Urothelium cell line (cell line): ENCODE measurements around the gene SLC7A6OS.
A peak's percentile ranks its signal among the peaks of the same experiment; 100 is the strongest.

Source experiments
- DNase-seq: peaks from one replicate; pipeline ENCODE4 v3.0.0; 2011; ENCODE audit warnings: low spot score, mixed read lengths
- FAIRE-seq: peaks from 2 replicates; lab custom pipeline; 2011; peaks lifted over from hg19 to GRCh38; lab: Jason Lieb, UNC

Gene SLC7A6OS

DNA sequence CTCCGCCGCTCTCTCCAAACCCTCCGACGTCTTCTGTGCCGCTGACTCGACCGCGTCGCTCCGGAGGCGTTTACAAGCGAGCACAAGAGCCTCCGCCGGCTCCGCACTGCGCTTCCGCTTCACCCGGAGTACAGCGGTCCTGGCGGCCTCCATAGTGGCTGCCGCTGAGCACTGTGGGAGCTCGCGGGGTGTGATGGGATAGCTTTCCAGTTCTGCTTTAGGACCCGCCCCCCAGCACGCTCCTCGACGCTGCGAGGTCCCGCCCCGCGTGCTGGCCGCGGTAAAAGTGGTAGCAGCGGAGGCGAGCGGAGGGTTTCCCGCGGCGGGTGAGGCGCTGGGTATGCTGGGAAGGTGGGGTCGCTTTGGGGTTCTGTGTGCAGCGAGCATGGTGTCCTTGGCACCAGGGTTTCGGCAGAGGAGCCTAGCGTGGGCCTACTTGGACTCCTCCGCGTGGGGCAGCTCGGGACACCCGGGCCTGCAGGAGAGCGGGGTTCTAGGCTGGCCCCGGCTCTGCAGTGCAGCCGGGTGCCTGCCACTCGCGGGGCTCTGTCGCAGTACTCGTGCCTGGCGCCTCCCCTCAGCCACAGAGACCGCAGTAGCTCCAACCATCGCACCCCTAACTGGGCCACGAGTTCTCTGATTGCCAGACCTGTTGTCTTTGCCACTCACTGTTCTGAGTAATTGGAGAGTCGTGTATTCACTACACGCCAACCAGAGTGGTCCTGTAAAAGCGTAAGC, at the start of gene SLC7A6OS, which contains the start of gene PRMT7:
TSS of gene SLC7A6OS (minus strand) at position 173 of the 738 bp plus-strand sequence. CDS start at position 153, 20 bp downstream.
TSS of gene PRMT7 (plus strand) at position 246 of the 738 bp plus-strand sequence. CDS start 4,961 bp downstream, outside the sequence.
- peak; percentile 98 for DNase-seq
- FAIRE-seq = no peak

DNA sequence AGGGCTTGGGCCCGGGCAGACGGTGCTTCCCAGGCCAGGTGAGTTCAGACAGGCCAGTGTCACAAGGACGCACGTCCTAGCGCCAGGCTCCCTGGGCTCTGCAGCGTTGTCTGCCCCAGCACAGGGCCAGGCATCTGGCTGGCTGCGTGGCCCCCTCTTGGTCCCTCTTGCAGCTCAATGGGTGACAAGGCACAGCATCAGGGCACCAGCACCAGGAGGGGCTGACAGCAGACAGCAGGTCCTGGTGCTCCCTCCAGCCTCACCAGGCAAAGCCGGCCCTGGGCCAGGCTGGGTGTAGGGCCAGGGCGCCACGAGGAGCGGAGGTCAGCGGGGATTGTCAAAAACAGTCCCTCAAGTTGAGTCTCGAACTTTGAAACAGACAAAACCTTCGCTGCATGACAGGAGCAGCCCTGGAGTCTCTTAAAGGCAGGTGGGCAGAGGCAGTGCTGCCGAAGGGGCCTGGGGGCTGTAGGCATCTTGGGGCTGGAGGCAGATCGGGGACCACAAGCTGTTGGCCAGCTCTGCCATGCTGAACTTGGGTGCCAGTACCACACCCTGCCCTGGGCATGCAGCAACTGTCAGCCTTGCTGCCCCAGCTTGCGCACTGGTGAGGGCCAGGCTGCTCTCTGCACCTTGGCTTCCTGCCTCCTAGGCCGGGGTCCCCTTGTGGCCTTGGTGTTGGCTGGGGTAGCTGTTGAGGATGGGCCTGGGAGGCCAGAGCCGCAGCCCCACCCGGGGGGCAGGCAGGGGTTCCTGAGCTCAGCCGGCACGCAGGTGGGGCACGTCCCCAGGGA, 48.8 kb upstream of the SLC7A6OS start:
- no peak for FAIRE-seq

DNA sequence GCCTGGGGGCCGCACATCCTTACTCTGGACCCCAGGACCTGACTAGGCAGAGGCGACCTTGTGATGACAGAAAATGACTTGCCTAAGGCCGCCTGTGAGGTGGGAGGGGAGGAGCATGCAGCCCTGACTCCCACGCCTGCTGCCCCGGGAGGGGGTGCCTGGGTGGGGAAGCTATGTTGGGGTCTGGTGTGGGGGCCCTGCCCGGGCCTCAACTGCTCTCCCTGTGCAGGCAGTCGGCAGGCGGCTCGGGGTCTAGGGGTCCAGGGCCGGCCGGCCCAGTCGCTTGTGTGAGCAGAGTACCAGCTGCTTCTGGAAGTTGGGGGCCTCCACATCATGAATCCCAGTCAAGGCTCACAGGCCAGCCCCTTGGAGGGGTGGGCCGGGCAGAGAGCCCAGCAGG, 48.2 kb upstream of the SLC7A6OS start:
- no peak for DNase-seq
- no peak for FAIRE-seq

More for the DNA sequence above, 48.8 kb upstream of the SLC7A6OS start:
- no peak for DNase-seq

DNA sequence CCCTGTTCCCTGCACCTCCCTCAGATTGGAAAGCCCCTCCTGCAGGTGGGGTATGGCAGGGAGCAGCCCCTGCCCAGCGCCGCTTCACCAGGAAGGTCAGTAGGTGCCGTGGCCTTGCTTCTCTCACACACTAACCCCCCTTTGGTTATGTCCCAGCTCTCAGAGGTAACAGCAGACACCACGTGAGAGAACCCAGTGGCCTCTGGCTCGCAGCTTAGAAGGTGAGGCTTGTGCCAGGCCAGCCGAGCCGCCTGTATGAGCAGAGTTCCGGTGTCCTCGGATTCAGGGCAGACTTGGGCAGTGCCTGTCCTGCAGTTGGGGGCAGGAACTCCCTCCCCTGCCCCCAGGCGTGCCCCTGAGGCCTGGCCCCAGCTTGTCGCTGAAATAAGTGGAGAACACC, 47.2 kb upstream of the SLC7A6OS start:
- DNase-seq = no peak
- no peak for FAIRE-seq

DNA sequence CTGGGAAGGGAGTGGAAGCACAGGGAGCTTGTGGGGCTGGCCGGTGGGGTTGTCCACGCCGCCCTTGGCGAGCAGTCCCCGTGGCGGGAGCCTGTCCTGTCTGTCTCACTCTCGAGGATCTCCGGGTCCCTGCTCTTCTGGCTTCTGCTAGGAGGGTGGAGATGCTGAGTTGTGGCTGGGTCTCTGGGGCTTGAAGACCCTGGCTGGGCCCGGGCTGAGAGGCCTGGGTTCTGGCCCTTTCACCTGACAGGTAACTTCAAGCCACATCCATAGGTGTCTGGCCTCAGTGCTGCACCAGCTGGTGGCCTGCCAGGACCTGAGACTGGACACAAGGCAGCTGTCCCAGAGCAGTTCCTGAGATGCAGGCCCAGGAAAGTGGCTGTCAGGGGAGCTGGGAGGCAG, 46.8 kb upstream of the SLC7A6OS start:
- no peak for DNase-seq
- no peak for FAIRE-seq

DNA sequence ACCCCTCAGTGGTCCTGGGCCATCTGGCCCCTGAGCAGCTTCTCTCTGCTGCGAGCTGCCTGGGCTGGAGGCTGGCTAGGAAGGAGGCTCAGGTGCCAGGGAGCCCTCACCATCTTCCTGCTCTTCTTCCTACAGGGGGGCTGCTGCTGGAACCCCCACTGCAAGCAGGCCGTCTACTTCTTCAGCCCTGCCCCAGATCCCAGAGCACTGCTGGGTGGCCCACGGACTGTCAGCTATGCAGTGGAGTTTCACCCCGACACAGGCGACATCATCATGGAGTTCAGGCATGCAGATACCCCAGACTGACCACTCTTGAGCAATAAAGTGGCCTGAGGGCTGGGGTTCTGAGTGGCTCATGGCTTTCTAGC, 46.2 kb upstream of the SLC7A6OS start:
- DNase-seq (no peak), FAIRE-seq (no peak)

DNA sequence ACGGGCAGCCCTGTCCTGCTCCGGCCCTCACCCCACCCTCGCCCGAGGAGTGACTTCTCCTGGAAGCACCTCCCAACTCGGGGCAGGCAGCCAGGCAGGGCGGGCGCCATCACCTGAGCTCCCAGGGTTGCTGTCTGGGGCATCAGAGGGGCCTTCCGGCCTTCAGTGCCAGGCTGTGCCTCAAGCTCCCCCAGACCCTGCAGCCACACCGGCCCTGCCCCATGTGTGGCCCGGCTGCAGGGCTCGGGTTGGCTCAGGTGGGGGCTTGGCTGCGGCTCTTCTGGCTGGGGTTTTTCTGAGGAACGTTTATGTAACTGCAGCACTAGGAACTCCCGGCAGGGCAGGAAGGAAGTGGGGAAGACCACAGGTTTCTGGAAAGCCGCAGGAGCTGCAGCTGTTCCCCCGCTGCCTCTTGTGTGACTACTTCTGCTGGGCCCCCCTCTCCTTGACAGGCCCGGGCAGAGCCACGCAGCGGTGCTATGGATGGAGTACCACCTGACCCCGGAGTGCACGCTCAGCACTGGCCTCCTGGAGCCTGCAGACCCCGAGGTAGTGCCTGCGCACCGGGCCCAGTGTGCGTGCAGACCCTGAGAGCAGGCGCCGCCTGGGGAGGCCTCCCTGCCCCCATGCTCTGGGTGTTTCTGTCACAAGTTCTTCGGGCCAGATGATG, 45.6 kb upstream of the SLC7A6OS start:
- no peak for FAIRE-seq
- no peak for DNase-seq

DNA sequence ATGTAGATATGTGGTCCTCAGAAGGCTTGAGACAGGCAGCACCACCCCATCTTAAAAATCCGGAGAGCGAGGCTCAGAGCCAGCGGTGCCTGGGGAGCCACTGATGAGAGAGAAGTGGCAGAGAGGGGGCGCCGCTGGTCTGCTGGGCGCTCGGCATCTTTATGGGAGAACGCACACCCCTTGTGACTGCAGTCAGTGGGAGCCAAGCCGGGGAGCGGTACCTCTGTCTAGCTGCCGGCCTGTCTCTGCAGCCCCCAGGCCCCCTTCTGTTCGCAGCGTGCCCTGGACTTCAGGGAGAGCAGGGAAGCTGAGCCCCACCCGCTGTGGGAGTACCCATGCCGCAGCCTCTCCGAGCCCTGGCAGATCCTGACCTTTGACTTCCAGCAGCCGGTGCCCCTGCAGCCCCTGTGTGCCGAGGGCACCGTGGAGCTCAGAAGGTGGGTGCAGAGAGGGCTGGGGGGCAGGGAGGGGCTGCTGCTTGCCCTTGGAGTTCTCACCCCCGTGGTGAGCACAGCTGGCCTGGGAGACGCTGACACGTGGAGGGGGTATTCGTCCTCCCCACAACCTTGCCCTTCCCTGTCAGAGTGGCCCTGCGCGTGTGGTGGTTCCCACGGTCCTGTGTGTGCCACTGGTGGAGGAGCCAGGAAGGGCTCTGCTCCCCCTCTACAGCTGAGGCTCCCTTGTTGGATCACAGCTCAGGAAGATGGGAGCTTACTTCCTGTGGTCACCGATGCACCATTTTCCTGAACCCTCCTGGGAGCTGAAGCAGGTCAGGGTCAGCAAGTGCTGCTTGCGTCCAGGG, 44.9 kb upstream of the SLC7A6OS start:
- no peak for FAIRE-seq
- DNase-seq = no peak

DNA sequence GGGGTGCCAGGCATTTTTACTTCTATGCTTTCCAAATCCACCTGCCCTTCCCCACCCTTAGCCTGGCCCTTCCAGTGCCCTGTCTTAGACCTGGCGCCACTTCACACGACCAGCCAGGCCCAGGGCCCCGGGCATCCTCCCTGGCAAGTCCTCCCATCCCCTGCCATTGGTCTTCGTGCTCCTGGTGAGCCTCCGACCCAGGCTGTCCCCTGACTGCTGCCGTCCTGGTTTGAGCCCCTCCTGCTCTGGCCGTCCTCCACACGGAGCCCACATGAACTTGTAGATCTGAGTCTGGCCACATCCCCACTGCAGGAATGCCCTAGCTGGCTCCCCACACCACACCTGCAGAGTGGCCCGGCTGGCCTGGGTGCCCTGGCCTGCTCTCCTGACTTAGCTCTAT, 44.1 kb upstream of the SLC7A6OS start:
- FAIRE-seq = no peak
- no peak for DNase-seq

DNA sequence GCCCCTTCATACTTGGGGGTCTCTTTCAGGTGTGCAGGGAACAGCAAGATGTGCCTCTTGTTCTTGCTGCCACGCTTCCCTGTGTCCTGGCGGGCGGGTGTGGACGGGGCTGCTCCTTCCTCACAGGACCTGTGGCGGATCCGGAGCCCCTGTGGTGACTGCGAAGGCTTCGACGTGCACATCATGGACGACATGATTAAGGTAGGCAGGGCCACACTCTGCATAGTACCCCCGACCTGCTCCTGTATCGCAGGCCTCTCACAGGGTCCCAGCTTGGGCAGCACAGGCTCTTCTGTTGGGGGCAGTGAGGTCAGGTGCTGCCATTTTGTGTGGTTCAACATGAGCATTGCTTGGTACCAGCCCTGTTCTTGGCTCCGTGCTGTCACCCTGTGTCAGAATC, 42.6 kb upstream of the SLC7A6OS start:
- no peak for DNase-seq
- FAIRE-seq = no peak

DNA sequence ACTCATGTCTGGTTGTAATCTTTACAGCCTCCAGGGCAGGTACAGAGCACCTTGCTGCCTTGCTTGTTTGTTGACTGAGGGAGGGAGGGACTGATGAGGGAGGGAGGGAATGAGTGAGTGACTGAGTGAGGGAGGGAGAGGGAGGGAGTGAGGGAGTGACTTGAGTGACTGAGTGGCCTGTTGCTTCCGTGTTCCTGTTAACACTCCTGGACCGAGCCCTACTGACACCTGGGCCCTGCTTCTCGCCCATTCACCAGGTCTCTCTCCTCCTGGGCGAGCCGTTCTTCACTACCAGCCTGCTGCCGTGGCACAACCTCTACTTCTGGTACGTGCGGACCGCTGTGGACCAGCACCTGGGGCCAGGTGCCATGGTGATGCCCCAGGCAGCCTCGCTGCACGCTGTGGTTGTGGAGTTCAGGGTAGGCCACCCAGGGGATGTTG, 41.3 kb upstream of the SLC7A6OS start:
- DNase-seq (no peak), FAIRE-seq (no peak)

DNA sequence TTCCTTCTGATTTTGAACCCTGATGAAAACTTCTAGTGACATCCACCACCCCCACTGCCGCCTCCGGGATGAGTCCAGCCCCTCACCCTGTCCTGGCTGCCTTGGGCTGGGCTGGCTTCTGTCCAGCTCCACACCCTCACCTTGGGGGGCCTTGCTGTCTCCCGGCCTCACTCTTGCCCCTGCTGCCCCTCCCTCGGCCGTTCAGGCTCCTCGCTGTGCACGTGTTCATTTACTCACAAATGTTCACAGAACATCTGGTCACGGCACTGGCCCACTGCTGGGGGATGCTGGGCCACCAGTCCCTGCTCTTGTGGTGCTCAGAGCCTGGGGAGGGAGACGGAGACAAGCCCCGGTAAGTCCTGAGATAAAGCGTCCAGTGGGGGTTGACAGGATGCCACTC, 40.7 kb upstream of the SLC7A6OS start:
- DNase-seq (no peak), FAIRE-seq (no peak)

DNA sequence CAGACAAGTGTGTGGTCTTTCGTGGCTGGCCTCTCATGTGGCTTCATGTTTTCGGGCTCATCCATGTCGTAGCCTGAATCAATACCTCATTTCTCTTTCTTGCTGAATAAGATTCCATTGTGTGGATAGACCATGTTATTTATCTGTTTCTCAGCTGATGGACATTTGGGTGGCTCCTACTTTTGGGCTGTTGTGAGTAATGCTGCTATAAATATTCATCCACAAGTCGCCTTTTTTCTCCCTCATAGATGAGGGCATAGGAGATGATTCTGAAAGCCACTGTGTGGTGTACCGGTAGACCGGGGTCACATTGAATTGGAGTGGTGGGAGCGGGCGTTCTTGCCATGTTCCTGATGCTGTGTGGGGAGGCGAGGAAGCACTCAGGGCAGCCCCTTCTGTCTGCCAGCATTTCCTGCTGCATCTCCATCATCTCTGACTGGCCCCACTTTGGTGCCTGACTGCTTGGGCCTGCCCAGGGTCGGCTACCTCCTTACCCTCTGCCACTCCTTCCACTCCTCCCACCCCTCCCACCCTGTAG, 40.1 kb upstream of the SLC7A6OS start:
- DNase-seq (no peak), FAIRE-seq (no peak)

DNA sequence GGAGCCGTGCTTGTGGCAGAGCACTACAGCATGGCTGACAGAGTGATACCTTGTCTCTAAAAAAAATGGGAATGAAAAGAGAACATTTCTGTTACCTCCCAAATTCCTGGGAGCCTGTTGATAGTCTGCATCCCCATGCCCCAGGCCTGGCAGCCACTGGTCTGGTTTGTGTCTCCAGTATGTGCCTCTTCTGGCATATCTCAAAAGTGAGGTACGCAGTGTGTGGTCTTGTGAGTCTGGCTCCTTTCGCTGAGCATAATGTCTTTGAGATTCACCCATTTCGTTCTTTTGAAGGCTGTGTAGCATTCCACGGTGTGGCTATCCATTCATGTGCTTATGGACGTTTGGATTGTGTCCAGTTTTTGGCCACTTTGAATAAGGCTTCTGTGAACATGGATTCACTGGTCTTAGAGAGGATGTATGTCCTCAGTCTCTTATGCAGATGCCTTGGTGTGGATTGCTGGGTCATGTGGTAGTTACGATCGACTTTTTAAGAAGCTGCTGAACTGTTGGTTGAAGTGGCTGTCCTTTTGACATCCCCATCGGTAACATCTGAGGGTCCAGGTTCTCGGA, 39.2 kb upstream of the SLC7A6OS start:
- no peak for DNase-seq
- no peak for FAIRE-seq

DNA sequence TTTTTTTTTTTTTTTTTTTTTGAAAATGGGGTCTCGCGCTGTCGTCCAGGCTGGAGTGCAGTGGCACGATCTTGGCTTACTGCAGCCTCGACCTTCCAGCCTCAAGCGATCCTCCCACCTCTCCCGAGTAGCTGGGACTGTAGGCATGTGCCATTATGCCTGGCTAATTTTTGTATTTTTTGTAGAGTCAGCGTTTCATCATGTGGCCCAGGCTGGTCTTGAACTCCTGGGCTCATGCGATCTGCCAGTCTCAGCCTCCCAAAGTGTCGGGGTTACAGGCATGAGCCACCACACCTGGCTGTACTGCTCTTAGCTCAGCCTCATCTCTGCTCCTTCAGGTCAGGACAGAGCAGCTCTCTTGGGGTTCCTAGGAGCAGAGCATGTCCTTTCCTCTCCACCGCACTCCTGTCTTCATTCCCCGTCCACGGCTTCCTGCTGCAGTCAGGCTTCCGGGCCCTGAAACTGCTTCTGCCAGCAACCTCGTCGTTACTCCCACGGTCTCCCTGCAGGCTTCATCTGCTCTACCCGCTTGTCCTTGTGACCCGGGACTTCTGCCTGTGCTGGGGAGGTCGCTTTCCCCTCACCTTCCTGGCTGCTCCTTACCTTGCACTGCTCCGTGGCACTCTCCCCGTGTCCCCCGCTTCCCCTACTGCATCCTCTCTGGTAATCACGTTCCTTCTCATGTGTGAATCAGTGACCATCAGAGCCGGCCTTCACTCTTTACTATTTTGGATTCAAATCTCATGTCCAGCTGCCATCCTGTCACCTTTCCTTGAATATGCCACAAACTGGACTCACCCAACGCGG, 38.1 kb upstream of the SLC7A6OS start:
- DNase-seq (no peak), FAIRE-seq (no peak)

DNA sequence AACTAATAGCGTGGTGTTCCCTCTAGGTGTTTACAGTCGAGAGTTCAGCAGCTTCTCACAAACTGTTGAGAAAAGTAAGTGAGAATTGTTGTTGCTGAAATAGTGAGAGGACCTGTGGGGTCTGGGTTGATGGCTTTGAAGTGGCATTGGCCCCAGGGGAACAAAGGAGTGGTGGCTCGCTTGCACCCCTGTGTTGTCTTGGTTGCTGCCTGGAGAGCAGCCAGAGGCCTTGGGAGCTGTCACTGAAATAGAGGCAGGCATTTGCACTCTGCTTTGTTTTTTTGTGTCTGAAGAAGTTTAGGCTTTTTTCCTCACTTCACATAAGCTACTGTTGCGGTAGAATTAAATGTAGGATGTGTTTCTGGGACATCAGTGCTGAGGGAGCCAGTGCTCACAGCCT, 36.9 kb upstream of the SLC7A6OS start:
- DNase-seq (no peak), FAIRE-seq (no peak)

DNA sequence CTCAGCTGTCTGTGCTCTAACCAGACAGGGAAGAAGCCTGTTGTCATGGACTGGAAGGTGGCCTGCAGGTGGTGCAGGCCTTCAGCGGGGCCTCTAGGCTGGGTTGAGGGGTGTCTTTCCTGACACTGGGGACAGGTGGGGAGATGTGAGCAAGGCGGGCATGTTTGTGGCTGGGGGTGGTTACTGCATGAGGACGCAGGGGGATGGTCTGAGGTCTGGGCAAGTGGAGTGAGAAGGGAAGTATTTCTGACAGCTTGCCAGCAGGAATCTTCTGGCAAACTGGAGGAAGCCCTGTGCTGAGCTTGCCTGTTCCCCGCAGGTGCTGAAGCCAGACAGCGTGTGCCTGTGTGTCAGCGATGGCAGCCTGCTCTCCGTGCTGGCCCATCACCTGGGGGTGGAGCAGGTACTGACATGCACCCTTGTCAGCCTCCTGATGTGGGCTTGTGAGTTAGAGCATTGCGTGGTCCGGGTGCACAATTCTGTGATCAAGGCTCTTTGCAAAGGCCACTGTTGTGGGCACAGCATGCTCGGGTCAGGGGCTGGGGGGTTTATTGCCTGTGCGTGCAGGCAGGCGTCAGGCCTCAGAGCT, 36.2 kb upstream of the SLC7A6OS start:
- DNase-seq = no peak
- no peak for FAIRE-seq

DNA sequence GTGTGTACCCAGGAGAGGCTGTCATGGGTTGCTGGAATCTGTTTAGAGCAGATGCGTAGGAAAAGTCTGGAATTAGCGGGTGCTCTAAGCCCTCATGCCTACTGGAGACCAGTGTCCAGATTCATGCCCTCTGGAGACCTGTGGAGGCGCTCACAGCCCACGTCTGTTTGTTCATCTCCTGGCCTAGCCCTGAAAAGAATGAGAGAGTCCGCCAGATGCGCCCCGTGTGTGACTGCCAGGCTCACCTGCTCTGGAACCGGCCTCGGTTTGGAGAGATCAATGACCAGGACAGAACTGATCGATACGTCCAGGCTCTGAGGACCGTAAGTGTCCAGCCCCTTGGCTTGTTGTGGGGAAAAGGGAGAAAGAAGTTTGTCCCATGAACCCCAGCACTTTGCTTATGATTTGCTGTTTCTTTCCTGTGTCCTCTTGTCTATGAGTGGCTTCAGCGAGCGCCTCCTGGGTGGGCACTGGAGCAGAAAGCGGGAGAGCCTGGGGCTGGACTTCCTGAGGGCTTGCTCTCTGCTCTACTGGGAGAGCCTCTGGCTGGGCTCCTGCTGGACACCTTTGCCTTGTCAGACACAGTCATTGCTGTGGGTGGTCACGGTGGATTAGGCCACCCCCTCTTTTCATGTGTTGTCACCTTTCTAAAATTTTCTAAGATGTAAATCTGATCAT, 35.4 kb upstream of the SLC7A6OS start:
- FAIRE-seq (no peak), DNase-seq (no peak)
